Stomach (tissue), 9 donors: ENCODE data around the gene KIF13A. TPM values are rescaled to one million over a fixed set of nuclear protein-coding genes. Genes with fewer than 3 reads are reported as not detected.

Experiments used
- DNase-seq, 2 donors: peaks; one replicate each; pipeline versions ENCODE4 v3.0.0 to v3.0.0-alpha.2; 2013 to 2019
- H3K27ac ChIP-seq, 5 donors: fragments of 200-600 bp in 4 of 5; sonication (generic) in 4 of 5; one replicate each; pipeline ENCODE4 v1.5.1; 2013 to 2019; ENCODE audit warnings: mild to moderate bottlenecking in 1 of 5, moderate library complexity in 1 of 5
- H3K27me3 ChIP-seq, 3 donors: fragments of 200-600 bp; sonication (generic); one replicate each; pipeline ENCODE4 v1.5.1; 2017 to 2019; ENCODE audit warnings: mixed run types in 1 of 3
- H3K36me3 ChIP-seq, 4 donors: fragments of 200-600 bp; sonication (generic); 1 replicate in 3 of 4; 2 replicates in 1 of 4; pipeline ENCODE4 v1.5.1; 2016 to 2019
- H3K4me1 ChIP-seq, 4 donors: fragments of 200-600 bp; sonication (generic); one replicate each; pipeline ENCODE4 v1.5.1; 2016 to 2019
- H3K4me3 ChIP-seq, 4 donors: fragments of 200-600 bp; sonication (generic) in 3 of 4; one replicate each; pipeline ENCODE4 v1.5.1; 2016 to 2019; ENCODE audit warnings: mild to moderate bottlenecking in 1 of 4
- H3K9me3 ChIP-seq, 4 donors: fragments of 200-600 bp; sonication (generic); one replicate each; pipeline ENCODE4 v1.5.1; 2016 to 2019
- EP300 ChIP-seq: sonication (generic); formaldehyde crosslinking; IDR thresholded peaks from one replicate; pipeline ENCODE4 v1.6.1; 2017; ENCODE audit warnings: antibody characterized with exemption
- POLR2A ChIP-seq, 4 donors: fragments of 450-650 bp; IDR thresholded peaks; one replicate each; pipeline ENCODE4 v1.6.1; 2016; ENCODE audit warnings: antibody characterized with exemption in 4 of 4, control low read depth in 2 of 4, mild to moderate bottlenecking in 1 of 4, moderate library complexity in 1 of 4
- POLR2AphosphoS5 ChIP-seq, 3 donors: sonication (generic); formaldehyde crosslinking; IDR thresholded peaks; one replicate each; pipeline ENCODE4 v1.6.1; 2016; ENCODE audit warnings: antibody characterized with exemption in 3 of 3
- WGBS, 5 donors: extraction: QIAGEN DNeasy Blood & Tissue Kit in 3 of 5; methylation state at CpG; one replicate each; pipeline versions ENCODE4 v1.1.5 to v1.1.7; 2013 to 2018; 5-methylcytosine and 5-hydroxymethylcytosine counted together
- intact Hi-C: fragments of 100-400 bp; cut with DNase I; formaldehyde crosslinking; loops from one replicate; pipeline ENCODE4 v1.15.1; 2023; ENCODE audit warnings: low total_unique reads
- polyA plus RNA-seq, 3 donors: library from polyadenylated mRNA; stranded (reverse); fragments of 200-250 nt; gene quantifications; one replicate each; pipeline ENCODE4 v1.2.3, GENCODE V29; 2013
- total RNA-seq, 5 donors: library from RNA; depleted of rRNA; stranded (reverse); fragments of >200 nt; gene quantifications; one replicate each; pipeline versions ENCODE4 v1.1.0 to v1.2.3, GENCODE V29; 2014 to 2016
- TF ChIP-seq, protein P1 (sequence below), 7 experiments: fragments of 450-650 bp in 4 of 7; fragments of 200-600 bp in 3 of 7; sonication (generic) in 3 of 7; IDR thresholded peaks; one replicate each; pipeline ENCODE4 v1.5.1; 2016 to 2019; ENCODE audit warnings: antibody characterized with exemption in 7 of 7, control low read depth in 2 of 7, mild to moderate bottlenecking in 1 of 7
- donor health status: healthy with polysubstance abuse.
- donor health status: Bipolar disorder and iron deficiency.
- donor health status: healthy.

KIF13A gene
- total and polyA plus RNA-seq, 8 donors, result 9.2 to 60.6 (median 23.6) TPM

DNA sequence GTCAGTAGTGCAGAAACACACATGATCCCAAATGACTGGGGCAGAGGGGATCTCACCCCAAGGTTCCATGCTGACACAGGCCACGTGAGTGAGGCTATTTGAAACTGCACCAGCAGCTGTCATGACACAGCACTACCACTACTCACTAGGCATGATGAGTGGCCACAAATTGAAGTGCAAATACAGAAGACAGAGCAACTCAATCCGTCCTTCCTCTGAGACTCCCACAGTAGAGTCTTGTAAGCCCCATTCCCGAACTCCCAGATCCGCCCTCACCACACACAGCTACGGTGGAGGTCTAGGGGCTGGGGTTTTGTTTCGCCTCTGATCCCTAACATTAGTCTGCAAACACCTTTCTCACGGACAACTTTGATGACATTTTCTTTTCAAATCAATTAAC, 167.4 kb downstream of the KIF13A start:
- intact Hi-C loops, result loop anchor here (10.0 kb wide), 1 partner anchor 305 kb away; the partner anchor contains the start of gene NHLRC1
- WGBS, 5 donors, result 81 to 91% (median 89%) methylated on average over 7 of the region's 7 CpGs

GRCh38 chr6:17817763-17818162, 169.7 kb downstream of the KIF13A start:
- no peaks in the 10 kb centered on the region for H3K27me3 ChIP-seq
- intact Hi-C loops, result no loop called here
- no peaks in the 10 kb centered on the region for H3K4me1 ChIP-seq
- no peak for TF ChIP-seq POLR2AphosphoS5 (IDR thresholded peaks at IDR 0.05)
- TF ChIP-seq, protein P1, sequence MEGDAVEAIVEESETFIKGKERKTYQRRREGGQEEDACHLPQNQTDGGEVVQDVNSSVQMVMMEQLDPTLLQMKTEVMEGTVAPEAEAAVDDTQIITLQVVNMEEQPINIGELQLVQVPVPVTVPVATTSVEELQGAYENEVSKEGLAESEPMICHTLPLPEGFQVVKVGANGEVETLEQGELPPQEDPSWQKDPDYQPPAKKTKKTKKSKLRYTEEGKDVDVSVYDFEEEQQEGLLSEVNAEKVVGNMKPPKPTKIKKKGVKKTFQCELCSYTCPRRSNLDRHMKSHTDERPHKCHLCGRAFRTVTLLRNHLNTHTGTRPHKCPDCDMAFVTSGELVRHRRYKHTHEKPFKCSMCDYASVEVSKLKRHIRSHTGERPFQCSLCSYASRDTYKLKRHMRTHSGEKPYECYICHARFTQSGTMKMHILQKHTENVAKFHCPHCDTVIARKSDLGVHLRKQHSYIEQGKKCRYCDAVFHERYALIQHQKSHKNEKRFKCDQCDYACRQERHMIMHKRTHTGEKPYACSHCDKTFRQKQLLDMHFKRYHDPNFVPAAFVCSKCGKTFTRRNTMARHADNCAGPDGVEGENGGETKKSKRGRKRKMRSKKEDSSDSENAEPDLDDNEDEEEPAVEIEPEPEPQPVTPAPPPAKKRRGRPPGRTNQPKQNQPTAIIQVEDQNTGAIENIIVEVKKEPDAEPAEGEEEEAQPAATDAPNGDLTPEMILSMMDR (IDR thresholded peaks at IDR 0.05), result no peak
- H3K9me3 ChIP-seq, result no peaks in the 10 kb centered on the region
- no peak for DNase-seq
- H3K27ac ChIP-seq, result no peak overlapping the region
- H3K36me3 ChIP-seq, result peaks cover 0 to 45% (median 33%) of the 10 kb centered on the region in 4 donors
- no peak overlapping the region for H3K4me3 ChIP-seq
- 87 to 94% (median 93%) methylated on average over 1 of the region's 1 CpG for whole genome bisulfite sequencing, 5 donors

More for the DNA sequence above, 167.4 kb downstream of the KIF13A start:
- TF ChIP-seq POLR2A (IDR thresholded peaks at IDR 0.05) (no peak), POLR2AphosphoS5 (IDR thresholded peaks at IDR 0.05) (no peak), EP300 (no peak)
- TF ChIP-seq, protein P1 (IDR thresholded peaks at IDR 0.05), result no peak
- Histone ChIP-seq H3K4me3 (no peak overlapping the region), H3K9me3 (no peaks in the 10 kb centered on the region), H3K27ac (no peak overlapping the region), H3K36me3 (peaks cover 0 to 49% (median 32%) of the 10 kb centered on the region in 4 donors), H3K27me3 (no peaks in the 10 kb centered on the region), H3K4me1 (no peaks in the 10 kb centered on the region)
- peak in 1 of 2 donors; percentile 21 for DNase-seq

GRCh38 chr6:17816921-17817611, 170.4 kb downstream of the KIF13A start:
- 81 to 88% (median 87%) methylated on average over 13 to 14 of the region's 14 CpGs for WGBS, 5 donors
- intact Hi-C loops, result no loop called here
- no peaks in the 10 kb centered on the region for H3K27me3 ChIP-seq
- no peaks in the 10 kb centered on the region for H3K9me3 ChIP-seq
- H3K36me3 ChIP-seq, result peaks cover 4 to 47% (median 32%) of the 10 kb centered on the region in 4 donors
- no peak for TF ChIP-seq POLR2A (IDR thresholded peaks at IDR 0.05)
- TF ChIP-seq POLR2AphosphoS5 (IDR thresholded peaks at IDR 0.05), result no peak
- TF ChIP-seq, protein P1 (IDR thresholded peaks at IDR 0.05), result no peak
- no peak for TF ChIP-seq EP300
- H3K27ac ChIP-seq, result no peak overlapping the region
- no peak overlapping the region for H3K4me3 ChIP-seq
- DNase-seq, result peak in 1 of 2 donors; percentile 27
- H3K4me1 ChIP-seq, result no peaks in the 10 kb centered on the region

- intact Hi-C loops, result no loop called here
- WGBS, 5 donors, result 92 to 98% (median 97%) methylated on average over 6 of the region's 6 CpGs
- H3K4me1 ChIP-seq, result no peaks in the 10 kb centered on the region
- no peak for DNase-seq
- no peaks in the 10 kb centered on the region for H3K9me3 ChIP-seq
- no peaks in the 10 kb centered on the region for H3K27me3 ChIP-seq
- H3K27ac ChIP-seq, result no peak overlapping the region
- TF ChIP-seq POLR2A (IDR thresholded peaks at IDR 0.05) (no peak), EP300 (no peak), POLR2AphosphoS5 (IDR thresholded peaks at IDR 0.05) (no peak)
- TF ChIP-seq, protein P1 (IDR thresholded peaks at IDR 0.05), result no peak
- no peak overlapping the region for H3K4me3 ChIP-seq
- H3K36me3 ChIP-seq, result peaks cover 4 to 65% (median 38%) of the 10 kb centered on the region in 4 donors
Measured at GRCh38 chr6:17813542-17813941, 173.9 kb downstream of the KIF13A start.
